Placental epithelial cell (primary cell): ENCODE results near the gene GID8. TPM values are rescaled to one million over a fixed set of nuclear protein-coding genes. Genes with fewer than 3 reads are reported as not detected.

Experiments
- total RNA-seq: library from RNA; depleted of rRNA; stranded (reverse); fragments of >200 nt; gene quantifications from 2 replicates; pipeline ENCODE4 v1.2.3, GENCODE V29; 2012

Gene GID8
- total RNA-seq = 42.7 and 59.3 TPM in 2 replicates

DNA sequence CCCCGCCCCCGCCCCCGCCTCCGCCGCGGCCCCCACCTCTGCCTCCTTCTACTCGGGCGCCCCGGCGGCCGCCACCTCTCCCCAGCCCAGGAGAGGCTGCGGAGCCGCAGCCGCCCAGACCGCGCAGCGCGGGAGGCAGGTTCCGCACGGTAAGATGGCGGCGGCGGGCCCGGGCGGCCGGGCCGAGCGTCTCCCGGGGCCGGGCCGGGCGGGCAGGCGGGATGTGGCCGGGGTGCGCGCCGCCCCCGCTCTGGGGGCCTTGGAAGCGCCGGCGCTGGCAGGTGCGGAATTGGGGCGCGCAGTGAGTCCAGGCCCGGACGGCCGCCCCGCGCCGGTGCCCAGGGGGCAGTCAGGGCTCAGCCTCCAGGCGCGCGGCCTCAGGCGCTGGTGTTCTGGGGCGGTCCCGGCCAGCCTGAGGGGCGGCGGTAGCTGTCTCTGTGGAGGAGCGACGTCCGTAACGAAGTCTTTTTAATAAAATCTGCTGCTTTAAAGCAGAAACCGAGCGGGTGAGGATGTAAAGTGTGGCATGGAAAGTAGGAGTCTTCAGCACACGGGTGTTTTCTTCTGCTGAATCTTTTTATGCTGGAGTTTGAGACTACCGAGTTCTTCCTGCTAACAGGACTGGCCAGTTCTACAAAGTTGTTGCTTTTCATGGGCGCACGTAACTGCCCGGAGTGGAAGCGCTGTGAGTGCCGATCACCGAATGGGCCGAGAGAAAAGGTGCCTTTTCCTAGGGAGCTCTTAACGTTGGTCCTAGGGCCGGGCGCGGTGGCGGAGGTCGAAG lies at the start of gene GID8:
GID8 (plus strand) TSS at position 43 of the 784 bp plus-strand sequence. CDS start 3,356 bp downstream, outside the sequence.

DNA sequence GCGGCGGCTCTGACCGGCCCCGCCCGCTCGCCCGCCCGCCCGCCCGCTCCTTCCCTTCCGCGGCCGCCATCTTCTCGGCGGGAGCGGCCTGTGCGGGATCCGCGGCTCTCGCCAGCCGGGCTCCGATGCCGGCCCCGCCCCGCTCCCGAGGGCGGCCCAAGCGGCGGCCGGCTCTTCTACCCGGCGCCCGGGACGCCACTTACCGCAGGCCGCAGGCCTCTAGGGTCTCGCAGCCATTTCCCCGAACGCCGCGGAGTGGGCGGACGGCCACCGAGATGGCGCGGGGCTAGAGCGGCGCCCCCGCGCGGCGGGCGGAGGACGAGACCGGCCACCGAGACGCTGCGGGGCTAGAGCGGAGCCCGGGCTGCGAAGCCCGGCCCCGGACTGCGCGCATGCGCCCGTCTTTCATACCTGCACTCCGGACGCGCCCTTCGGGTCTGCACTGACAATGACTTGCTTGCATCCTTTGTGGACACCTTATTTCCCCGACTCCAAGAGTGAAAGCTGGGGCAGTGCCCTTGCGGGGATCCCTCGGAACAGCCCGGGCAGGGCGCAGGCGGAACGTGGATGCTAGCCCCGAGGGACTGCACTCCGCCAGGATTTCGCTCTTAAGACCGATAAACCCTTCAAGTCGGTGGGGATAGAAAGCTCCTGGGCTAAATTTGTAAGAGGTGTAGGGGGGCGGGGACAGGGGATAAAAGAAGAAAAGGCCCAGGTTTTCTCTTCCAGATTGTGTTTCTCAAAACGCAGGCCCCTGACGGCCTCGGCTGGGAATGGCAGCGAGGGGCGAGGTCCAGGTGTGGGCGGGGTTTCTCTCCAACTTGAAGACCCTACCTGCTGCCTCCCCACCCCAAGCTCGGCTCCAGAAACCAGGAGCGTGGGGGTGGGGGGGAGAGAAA lies 11.5 kb upstream of the GID8 start, which contains the start of gene DIDO1:
DIDO1 (minus strand) TSS at position 277 of the 899 bp plus-strand sequence.

DNA sequence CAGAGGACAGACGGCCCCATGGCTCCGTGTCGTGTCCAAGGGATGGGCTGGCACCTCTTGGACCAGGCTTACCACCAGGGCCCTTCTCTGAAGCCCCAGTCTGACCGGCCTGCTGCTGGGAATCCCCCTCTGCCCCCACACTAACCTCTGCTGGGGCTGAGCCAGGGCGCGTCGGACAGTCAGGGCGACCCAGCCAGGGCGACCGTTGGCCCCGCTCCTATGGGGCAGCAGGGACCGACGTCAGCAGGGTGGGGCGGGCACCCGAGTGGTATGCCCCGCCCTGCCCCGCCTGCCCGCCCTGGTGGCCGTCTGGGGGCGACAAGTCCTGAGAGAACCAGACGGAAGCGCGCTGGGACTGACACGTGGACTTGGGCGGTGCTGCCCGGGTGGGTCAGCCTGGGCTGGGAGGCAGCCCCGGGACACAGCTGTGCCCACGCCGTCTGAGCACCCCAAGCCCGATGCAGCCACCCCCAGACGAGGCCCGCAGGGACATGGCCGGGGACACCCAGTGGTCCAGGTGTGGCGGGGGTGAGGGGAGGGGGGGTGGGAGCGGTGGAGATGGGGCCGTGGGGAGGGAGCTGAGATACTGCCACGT lies 14.5 kb downstream of the GID8 start, which contains the start of gene SLC17A9:
SLC17A9 (plus strand) TSS at position 337 of the 595 bp plus-strand sequence; CDS start at position 459, 122 bp downstream.

Other genes with a start within 250 kb of the GID8 start
- gene NTSR1, start 229.3 kb upstream of the GID8 start, total RNA-seq = 0.11 TPM in 1 of 2 replicates, not detected in the other
- 15.7 and 18.8 TPM in 2 replicates for gene MRGBP, start 141.7 kb upstream of the GID8 start, total RNA-seq
- gene OGFR, start 133.3 kb upstream of the GID8 start, total RNA-seq = 28.3 and 31.1 TPM in 2 replicates
- gene COL9A3, start 121.1 kb upstream of the GID8 start, total RNA-seq = 3.1 and 7.0 TPM in 2 replicates
- 9.0 and 10.2 TPM in 2 replicates for gene TCFL5, start 76.3 kb upstream of the GID8 start, total RNA-seq
- 44.4 and 47.2 TPM in 2 replicates for gene DIDO1, start 11.6 kb upstream of the GID8 start, total RNA-seq
- gene SLC17A9, start 14.6 kb downstream of the GID8 start, total RNA-seq = 23.2 and 25.8 TPM in 2 replicates
- 0.39 TPM in 1 of 2 replicates, not detected in the other for gene BHLHE23, start 68.8 kb downstream of the GID8 start, total RNA-seq